Endodermal cell (in vitro differentiated cells): ENCODE data around the gene ADCY3. TPM values are rescaled to one million over a fixed set of nuclear protein-coding genes. Genes with fewer than 3 reads are reported as not detected.

Source experiments
- DNase-seq: peaks from one replicate; pipeline ENCODE4 v3.0.0-alpha.2; 2017
- H3K27ac ChIP-seq: 2 replicates; pipeline ENCODE4 v1.5.1; 2013; ENCODE audit warnings: mild to moderate bottlenecking, low read depth, low read length, moderate library complexity
- H3K27me3 ChIP-seq: 2 replicates; pipeline ENCODE4 v1.6.1; 2013; ENCODE audit warnings: mild to moderate bottlenecking, low read length, moderate library complexity; ENCODE audit not compliant: insufficient read depth, control insufficient read depth, poor library complexity, severe bottlenecking
- H3K36me3 ChIP-seq: 2 replicates; pipeline ENCODE4 v1.7.0; 2013; ENCODE audit warnings: mild to moderate bottlenecking, low read length, moderate library complexity; ENCODE audit not compliant: control insufficient read depth, insufficient read depth
- H3K4me1 ChIP-seq: one replicate; pipeline ENCODE4 v1.7.0; 2013; ENCODE audit warnings: low read length; ENCODE audit not compliant: control insufficient read depth, insufficient read depth
- H3K4me3 ChIP-seq: 2 replicates; pipeline ENCODE4 v1.5.1; 2013; ENCODE audit warnings: mild to moderate bottlenecking, low read length, moderate library complexity
- H3K9ac ChIP-seq: 2 replicates; pipeline ENCODE4 v1.6.1; 2013; ENCODE audit warnings: mild to moderate bottlenecking, low read length, moderate library complexity; ENCODE audit not compliant: poor library complexity, severe bottlenecking; ENCODE audit errors: extremely low read depth
- H3K9me3 ChIP-seq: 2 replicates; pipeline ENCODE4 v1.6.1; 2013; ENCODE audit warnings: mild to moderate bottlenecking, low read length, moderate library complexity; ENCODE audit not compliant: control insufficient read depth
- H3K27ac Mint-ChIP-seq: 2 replicates; pipeline ENCODE4 v1.8.0; 2020; ENCODE audit warnings: mixed read lengths
- H3K27me3 Mint-ChIP-seq: 2 replicates; pipeline ENCODE4 v1.8.0; 2021; ENCODE audit warnings: mild to moderate bottlenecking, mixed read lengths; ENCODE audit not compliant: insufficient read depth
- H3K36me3 Mint-ChIP-seq: 2 replicates; pipeline ENCODE4 v1.8.0; 2020; ENCODE audit warnings: low read depth, mixed read lengths
- H3K4me1 Mint-ChIP-seq: 2 replicates; pipeline ENCODE4 v1.8.0; 2020; ENCODE audit warnings: mixed read lengths
- H3K4me3 Mint-ChIP-seq: 2 replicates; pipeline ENCODE4 v1.8.0; 2020; ENCODE audit warnings: mild to moderate bottlenecking, moderate library complexity, mixed read lengths
- H3K9me3 Mint-ChIP-seq: 2 replicates; pipeline ENCODE4 v1.8.0; 2020; ENCODE audit warnings: mild to moderate bottlenecking, mixed read lengths
- CTCF ChIP-seq: fragments of 200-600 bp; sonication (generic); conservative IDR thresholded peaks from 2 replicates; pipeline ENCODE4 v1.5.0; 2021; ENCODE audit warnings: antibody characterized with exemption, mild to moderate bottlenecking
- WGBS, 2 experiments: methylation state at CpG; one replicate each; pipeline versions ENCODE4 v1.1.5 to v1.1.7; 2013; ENCODE audit warnings: missing lambda C conversion rate in 2 of 2, mixed read lengths in 1 of 2; ENCODE audit not compliant: insufficient coverage in 1 of 2, insufficient read length in 1 of 2; 5-methylcytosine and 5-hydroxymethylcytosine counted together
- total RNA-seq, 2 donors: library from RNA; stranded (reverse); fragmentation: NEBNext Ultra II Directional in 1 of 2; extraction: Animal tissue kit (Norgen Biotek cat#: 25700) in 1 of 2; gene quantifications; 2 replicates in 1 of 2; 3 replicates in 1 of 2; pipeline ENCODE4 v1.2.1, GENCODE V29; 2021

The ADCY3 gene
- total RNA-seq, 2 donors from 2014 or later = 29.8 to 41.2 TPM

GRCh38 chr2:24861500-24861899 is 58.5 kb downstream of the ADCY3 start:
- Histone ChIP-seq H3K9me3 (no peaks in the 10 kb centered on the region), H3K4me1 (peaks cover 3% of the 10 kb centered on the region), H3K36me3 (no peaks in the 10 kb centered on the region), H3K4me3 (no peak overlapping the region), H3K9ac (no peak overlapping the region), H3K27me3 (no peaks in the 10 kb centered on the region), H3K27ac (no peak overlapping the region)
- no peak for TF ChIP-seq CTCF
- Mint-ChIP-seq H3K27me3 (no peaks in the 10 kb centered on the region), H3K4me3 (no peak overlapping the region), H3K36me3 (no peaks in the 10 kb centered on the region), H3K9me3 (no peaks in the 10 kb centered on the region), H3K4me1 (no peaks in the 10 kb centered on the region), H3K27ac (no peak overlapping the region)
- no peak for DNase-seq
- WGBS, 2 experiments = 89 to 94% methylated on average over 5 to 11 of the region's 11 CpGs

- TF ChIP-seq CTCF = no peak
- no peak for DNase-seq
- Histone ChIP-seq H3K4me3 (no peak overlapping the region), H3K27ac (no peak overlapping the region), H3K9ac (no peak overlapping the region), H3K9me3 (no peaks in the 10 kb centered on the region), H3K4me1 (peaks cover 3% of the 10 kb centered on the region), H3K27me3 (no peaks in the 10 kb centered on the region), H3K36me3 (no peaks in the 10 kb centered on the region)
- no peaks in the 10 kb centered on the region for H3K4me1 Mint-ChIP-seq
- no peak overlapping the region for H3K4me3 Mint-ChIP-seq
- no peaks in the 10 kb centered on the region for H3K36me3 Mint-ChIP-seq
- H3K27ac Mint-ChIP-seq = no peak overlapping the region
- 90 to 92% methylated on average over 6 to 7 of the region's 7 CpGs for WGBS, 2 experiments
- H3K9me3 Mint-ChIP-seq = no peaks in the 10 kb centered on the region
- H3K27me3 Mint-ChIP-seq = no peaks in the 10 kb centered on the region
These were observed 59.4 kb downstream of the ADCY3 start for GRCh38 chr2:24860631-24861030.

GRCh38 chr2:24859968-24860600 is 60.0 kb downstream of the ADCY3 start:
- Histone ChIP-seq H3K36me3 (no peaks in the 10 kb centered on the region), H3K27ac (no peak overlapping the region), H3K4me3 (no peak overlapping the region), H3K9ac (no peak overlapping the region), H3K9me3 (no peaks in the 10 kb centered on the region), H3K4me1 (peaks cover 3% of the 10 kb centered on the region), H3K27me3 (no peaks in the 10 kb centered on the region)
- no peak for TF ChIP-seq CTCF
- Mint-ChIP-seq H3K27ac (no peak overlapping the region), H3K9me3 (no peaks in the 10 kb centered on the region), H3K4me1 (no peaks in the 10 kb centered on the region), H3K27me3 (no peaks in the 10 kb centered on the region), H3K4me3 (no peak overlapping the region), H3K36me3 (no peaks in the 10 kb centered on the region)
- 93 to 94% methylated on average over 13 to 15 of the region's 15 CpGs for WGBS, 2 experiments
- no peak for DNase-seq
